Activated CD8-positive, alpha-beta T cell treated with anti-CD3 and anti-CD28 coated beads for 36 hours (primary cell): Measurements from ENCODE around the gene CTSC. TPM values are rescaled to one million over a fixed set of nuclear protein-coding genes. Genes with fewer than 3 reads are reported as not detected.

Experiments
- ATAC-seq: fragments of 200-7000 bp; cut with Tn5 transposase; one replicate; pipeline ENCODE4 v1.10.0; 2021; ENCODE audit warnings: mild to moderate bottlenecking, moderate library complexity
- CTCF ChIA-PET: fragments of 350-600 bp; sonication (Branson Sonifier 250); formaldehyde crosslinking; loops from one replicate; lab custom pipeline; 2021; ENCODE audit warnings: antibody characterized with exemption; lab: Charles Lee
- POLR2A ChIA-PET: fragments of 350-600 bp; sonication (Branson Sonifier 250); formaldehyde crosslinking; loops from one replicate; lab custom pipeline; 2021; ENCODE audit warnings: antibody characterized with exemption; lab: Charles Lee
- DNase-seq: peaks from one replicate; pipeline ENCODE4 v3.0.0-alpha.2; 2020
- H3K27ac Mint-ChIP-seq: one replicate; pipeline ENCODE4 v1.8.0; 2021; ENCODE audit warnings: mild to moderate bottlenecking, mixed read lengths
- H3K27me3 Mint-ChIP-seq: one replicate; pipeline ENCODE4 v1.8.0; 2021; ENCODE audit warnings: mixed read lengths
- H3K36me3 Mint-ChIP-seq: one replicate; pipeline ENCODE4 v1.8.0; 2021; ENCODE audit warnings: low read depth, mixed read lengths
- H3K4me1 Mint-ChIP-seq: one replicate; pipeline ENCODE4 v1.8.0; 2021; ENCODE audit warnings: low read depth, mixed read lengths
- H3K4me3 Mint-ChIP-seq: one replicate; pipeline ENCODE4 v1.8.0; 2021; ENCODE audit warnings: mild to moderate bottlenecking, moderate library complexity, mixed read lengths
- H3K9me3 Mint-ChIP-seq: one replicate; pipeline ENCODE4 v1.8.0; 2021; ENCODE audit warnings: mixed read lengths
- CTCF ChIP-seq: fragments of 200-600 bp; IDR thresholded peaks from one replicate; pipeline ENCODE4 v1.8.0; 2022; ENCODE audit warnings: antibody characterized with exemption, mild to moderate bottlenecking
- intact Hi-C: fragments of 100-400 bp; cut with micrococcal nuclease; formaldehyde crosslinking; loops from one replicate; pipeline ENCODE4 v1.10.0; 2022
- total RNA-seq, 2 experiments: library from RNA; stranded (reverse); gene quantifications; one replicate each; pipeline ENCODE4 v1.2.3, GENCODE V29; 2021

Gene CTSC
- total RNA-seq, 2 experiments from 2014 or later: 59.8 to 70.0 TPM

- DNase-seq: peak; percentile 13
- H3K27ac Mint-ChIP-seq: peak overlapping the region; percentile 69
- intact Hi-C loops: no loop called here
- no peaks in the 10 kb centered on the region for H3K9me3 Mint-ChIP-seq
- peak; percentile 76 for ATAC-seq
- POLR2A ChIA-PET: interaction anchor here (0.9 kb wide), 1 partner anchor 36 kb away, joined by 9 read pairs; the partner anchor contains the start of gene CTSC
- CTCF ChIA-PET: interaction anchor here (1.3 kb wide), 1 partner anchor 184 kb away, joined by 3 read pairs; no protein-coding TSS in a partner anchor
- peaks cover 69% of the 10 kb centered on the region for H3K36me3 Mint-ChIP-seq
- no peaks in the 10 kb centered on the region for H3K27me3 Mint-ChIP-seq
- peak overlapping the region; percentile 35 for H3K4me3 Mint-ChIP-seq
- peaks cover 36% of the 10 kb centered on the region for H3K4me1 Mint-ChIP-seq
- no peak for TF ChIP-seq CTCF
These were observed 35.9 kb downstream of the CTSC start for GRCh38 chr11:88301488-88302140.

- peaks cover 36% of the 10 kb centered on the region for H3K4me1 Mint-ChIP-seq
These were observed 36.5 kb downstream of the CTSC start for GRCh38 chr11:88300888-88301487.

GRCh38 chr11:88297863-88298262 lies 39.7 kb downstream of the CTSC start:
- TF ChIP-seq CTCF: no peak
- H3K4me1 Mint-ChIP-seq: peaks cover 27% of the 10 kb centered on the region
- no peaks in the 10 kb centered on the region for H3K9me3 Mint-ChIP-seq
- POLR2A ChIA-PET: no interaction called here
- CTCF ChIA-PET: no interaction called here
- peaks cover 67% of the 10 kb centered on the region for H3K36me3 Mint-ChIP-seq
- intact Hi-C loops: no loop called here
- no peak for DNase-seq
- no peak overlapping the region for H3K4me3 Mint-ChIP-seq
- H3K27ac Mint-ChIP-seq: no peak overlapping the region
- no peaks in the 10 kb centered on the region for H3K27me3 Mint-ChIP-seq
- no peak for ATAC-seq

More at GRCh38 chr11:88300888-88301487, 36.5 kb downstream of the CTSC start:
- Mint-ChIP-seq H3K36me3 (peaks cover 67% of the 10 kb centered on the region), H3K9me3 (no peaks in the 10 kb centered on the region), H3K27ac (peak overlapping the region; percentile 69), H3K27me3 (no peaks in the 10 kb centered on the region), H3K4me3 (peak overlapping the region; percentile 35)
- no peak for TF ChIP-seq CTCF
- intact Hi-C loops: no loop called here
- no peak for DNase-seq
- ATAC-seq: peak; percentile 65
- POLR2A ChIA-PET: interaction anchor here (0.9 kb wide), 1 partner anchor 37 kb away, joined by 9 read pairs; the partner anchor contains the start of gene CTSC
- CTCF ChIA-PET: interaction anchor here (1.3 kb wide), 1 partner anchor 56 kb away, joined by 3 read pairs; no protein-coding TSS in a partner anchor

GRCh38 chr11:88297421-88297820 lies 40.1 kb downstream of the CTSC start:
- no peak for TF ChIP-seq CTCF
- H3K27me3 Mint-ChIP-seq: no peaks in the 10 kb centered on the region
- intact Hi-C loops: no loop called here
- H3K4me1 Mint-ChIP-seq: peaks cover 23% of the 10 kb centered on the region
- ChIA-PET POLR2A (no interaction called here), CTCF (no interaction called here)
- no peak overlapping the region for H3K27ac Mint-ChIP-seq
- peaks cover 68% of the 10 kb centered on the region for H3K36me3 Mint-ChIP-seq
- no peaks in the 10 kb centered on the region for H3K9me3 Mint-ChIP-seq
- DNase-seq (no peak), ATAC-seq (no peak)
- H3K4me3 Mint-ChIP-seq: no peak overlapping the region

GRCh38 chr11:88295028-88295427 lies 42.5 kb downstream of the CTSC start:
- CTCF ChIA-PET: interaction anchor here (0.9 kb wide), 1 partner anchor 13 kb away, joined by 3 read pairs; no protein-coding TSS in a partner anchor
- H3K27ac Mint-ChIP-seq: no peak overlapping the region

More at GRCh38 chr11:88295028-88295427, 42.5 kb downstream of the CTSC start:
- no peak overlapping the region for H3K4me3 Mint-ChIP-seq
- peaks cover 7% of the 10 kb centered on the region for H3K4me1 Mint-ChIP-seq
- intact Hi-C loops: no loop called here
- H3K36me3 Mint-ChIP-seq: peaks cover 68% of the 10 kb centered on the region
- ATAC-seq (no peak), DNase-seq (no peak)
- H3K27me3 Mint-ChIP-seq: no peaks in the 10 kb centered on the region
- POLR2A ChIA-PET: no interaction called here
- H3K9me3 Mint-ChIP-seq: no peaks in the 10 kb centered on the region
- TF ChIP-seq CTCF: no peak
